ENCODE data around the gene UGT2B15. TPM values are rescaled to one million over a fixed set of nuclear protein-coding genes. Genes with fewer than 3 reads are reported as not detected.
"Not testable (repeated sequence)": the region's sequence is repeated elsewhere in the genome, so short reads cannot be mapped to it uniquely, and the experiment has no call there.

Gene UGT2B15
- 10 to 100 TPM; 14.0 to 15.5 TPM for total RNA-seq

- H3K27me3 ChIP-seq; H3K4me3 ChIP-seq; H3K9me3 ChIP-seq; H3K36me3 ChIP-seq (replicated peaks in 1 of 2; ENCODE audit: insufficient read depth in 1 of 2, low read depth in 2 of 2); intact Hi-C loops (cut with DNase I): not testable (repeated sequence)
- Histone ChIP-seq H3K27ac (peak within 1 kb of the TSS in 3 of 4 donors; percentile 38 to 64 (median 57)), H3K4me1 (peaks cover 30% of the 10 kb centered on the region)
- DNase-seq: peak in 1 of 4 donors; percentile 31
- peak; percentile 91 for ATAC-seq
- WGBS, 2 donors: 6 to 20% methylated on average over 1 of the region's 1 CpG
These were observed at the start of gene UGT2B15 for GRCh38 chr4:68670479-68670939. TSS of gene UGT2B15 (minus strand) at chr4:68670652. CDS start at chr4:68670618, 34 bp downstream.

- intact Hi-C loops (cut with DNase I): no loop called here
- WGBS, 2 donors: 46 to 79% methylated on average over 2 of the region's 2 CpGs
- H3K9me3 ChIP-seq: peaks cover 0 to 8% (median 0%) of the 10 kb centered on the region in 3 donors
These were observed 48.6 kb upstream of the UGT2B15 start for GRCh38 chr4:68719075-68719473.

GRCh38 chr4:68718447-68719074 lies 48.1 kb upstream of the UGT2B15 start:
- peak; percentile 63 for ATAC-seq

More at GRCh38 chr4:68719075-68719473, 48.6 kb upstream of the UGT2B15 start:
- Histone ChIP-seq H3K27me3 (no peaks in the 10 kb centered on the region), H3K4me3 (no peak overlapping the region), H3K4me1 (peaks cover 22% of the 10 kb centered on the region), H3K27ac (peak overlapping the region in 1 of 4 donors; percentile 53), H3K36me3 (replicated peaks in 1 of 2; ENCODE audit: insufficient read depth in 1 of 2, low read depth in 2 of 2) (no peaks in the 10 kb centered on the region)
- TF ChIP-seq POLR2A (IDR thresholded peaks at IDR 0.05): no peak
- no peak for TF ChIP-seq CTCF (IDR thresholded peaks at IDR 0.05)
- no peak for DNase-seq
- no peak for ATAC-seq

GRCh38 chr4:68717999-68718398 lies 47.5 kb upstream of the UGT2B15 start:
- H3K9me3 ChIP-seq: peaks cover 0 to 8% (median 0%) of the 10 kb centered on the region in 3 donors
- peak overlapping the region in 1 of 4 donors; percentile 53 for H3K27ac ChIP-seq
- DNase-seq: no peak
- ATAC-seq: no peak
- TF ChIP-seq CTCF (IDR thresholded peaks at IDR 0.05): no peak
- no peak for TF ChIP-seq POLR2A (IDR thresholded peaks at IDR 0.05)
- H3K27me3 ChIP-seq: no peaks in the 10 kb centered on the region
- no peaks in the 10 kb centered on the region for H3K36me3 ChIP-seq (replicated peaks in 1 of 2; ENCODE audit: insufficient read depth in 1 of 2, low read depth in 2 of 2)
- intact Hi-C loops (cut with DNase I): no loop called here
- peaks cover 22% of the 10 kb centered on the region for H3K4me1 ChIP-seq
- no peak overlapping the region for H3K4me3 ChIP-seq
- 61 to 67% methylated on average over 1 of the region's 1 CpG for WGBS, 2 donors

More at GRCh38 chr4:68718447-68719074, 48.1 kb upstream of the UGT2B15 start:
- WGBS, 2 donors: 50 to 69% methylated on average over 3 of the region's 3 CpGs
- Histone ChIP-seq H3K4me3 (no peak overlapping the region), H3K27ac (peak overlapping the region in 1 of 4 donors; percentile 53), H3K9me3 (peaks cover 0 to 8% (median 0%) of the 10 kb centered on the region in 3 donors), H3K27me3 (no peaks in the 10 kb centered on the region), H3K4me1 (peaks cover 22% of the 10 kb centered on the region), H3K36me3 (replicated peaks in 1 of 2; ENCODE audit: insufficient read depth in 1 of 2, low read depth in 2 of 2) (no peaks in the 10 kb centered on the region)
- intact Hi-C loops (cut with DNase I): no loop called here
- DNase-seq: no peak
- TF ChIP-seq POLR2A (IDR thresholded peaks at IDR 0.05) (no peak), CTCF (IDR thresholded peaks at IDR 0.05) (no peak)

GRCh38 chr4:68714400-68714799 lies 43.9 kb upstream of the UGT2B15 start:
- ATAC-seq (no peak), DNase-seq (no peak)
- H3K9me3 ChIP-seq: no peaks in the 10 kb centered on the region
- TF ChIP-seq CTCF (IDR thresholded peaks at IDR 0.05) (no peak), POLR2A (IDR thresholded peaks at IDR 0.05) (no peak)
- peaks cover 18% of the 10 kb centered on the region for H3K4me1 ChIP-seq
- no peaks in the 10 kb centered on the region for H3K36me3 ChIP-seq (replicated peaks in 1 of 2; ENCODE audit: insufficient read depth in 1 of 2, low read depth in 2 of 2)
- WGBS, 2 donors: 86 to 87% methylated on average over 2 of the region's 2 CpGs
- no peak overlapping the region for H3K27ac ChIP-seq
- intact Hi-C loops (cut with DNase I): no loop called here
- no peaks in the 10 kb centered on the region for H3K27me3 ChIP-seq
- no peak overlapping the region for H3K4me3 ChIP-seq

Measured in body of pancreas (tissue), 4 donors.